Activated CD8-positive, alpha-beta T cell treated with anti-CD3 and anti-CD28 coated beads for 36 hours (primary cell): Measurements from ENCODE around the gene TBC1D13. TPM values are rescaled to one million over a fixed set of nuclear protein-coding genes. Genes with fewer than 3 reads are reported as not detected.

Source experiments
- ATAC-seq: fragments of 200-7000 bp; cut with Tn5 transposase; one replicate; pipeline ENCODE4 v1.10.0; 2021; ENCODE audit warnings: mild to moderate bottlenecking, moderate library complexity
- CTCF ChIA-PET: fragments of 350-600 bp; sonication (Branson Sonifier 250); formaldehyde crosslinking; loops from one replicate; lab custom pipeline; 2021; ENCODE audit warnings: antibody characterized with exemption; lab: Charles Lee
- POLR2A ChIA-PET: fragments of 350-600 bp; sonication (Branson Sonifier 250); formaldehyde crosslinking; loops from one replicate; lab custom pipeline; 2021; ENCODE audit warnings: antibody characterized with exemption; lab: Charles Lee
- DNase-seq: peaks from one replicate; pipeline ENCODE4 v3.0.0-alpha.2; 2020
- H3K27ac Mint-ChIP-seq: one replicate; pipeline ENCODE4 v1.8.0; 2021; ENCODE audit warnings: mild to moderate bottlenecking, mixed read lengths
- H3K27me3 Mint-ChIP-seq: one replicate; pipeline ENCODE4 v1.8.0; 2021; ENCODE audit warnings: mixed read lengths
- H3K36me3 Mint-ChIP-seq: one replicate; pipeline ENCODE4 v1.8.0; 2021; ENCODE audit warnings: low read depth, mixed read lengths
- H3K4me1 Mint-ChIP-seq: one replicate; pipeline ENCODE4 v1.8.0; 2021; ENCODE audit warnings: low read depth, mixed read lengths
- H3K4me3 Mint-ChIP-seq: one replicate; pipeline ENCODE4 v1.8.0; 2021; ENCODE audit warnings: mild to moderate bottlenecking, moderate library complexity, mixed read lengths
- H3K9me3 Mint-ChIP-seq: one replicate; pipeline ENCODE4 v1.8.0; 2021; ENCODE audit warnings: mixed read lengths
- intact Hi-C: fragments of 100-400 bp; cut with micrococcal nuclease; formaldehyde crosslinking; loops from one replicate; pipeline ENCODE4 v1.10.0; 2022
- total RNA-seq, 2 experiments: library from RNA; stranded (reverse); gene quantifications; one replicate each; pipeline ENCODE4 v1.2.3, GENCODE V29; 2021
- TF ChIP-seq, protein P1 (sequence below): fragments of 200-600 bp; IDR thresholded peaks from one replicate; pipeline ENCODE4 v1.8.0; 2022; ENCODE audit warnings: antibody characterized with exemption, mild to moderate bottlenecking

The TBC1D13 gene
- total RNA-seq, 2 experiments from 2014 or later, result 11.7 to 12.5 TPM

DNA sequence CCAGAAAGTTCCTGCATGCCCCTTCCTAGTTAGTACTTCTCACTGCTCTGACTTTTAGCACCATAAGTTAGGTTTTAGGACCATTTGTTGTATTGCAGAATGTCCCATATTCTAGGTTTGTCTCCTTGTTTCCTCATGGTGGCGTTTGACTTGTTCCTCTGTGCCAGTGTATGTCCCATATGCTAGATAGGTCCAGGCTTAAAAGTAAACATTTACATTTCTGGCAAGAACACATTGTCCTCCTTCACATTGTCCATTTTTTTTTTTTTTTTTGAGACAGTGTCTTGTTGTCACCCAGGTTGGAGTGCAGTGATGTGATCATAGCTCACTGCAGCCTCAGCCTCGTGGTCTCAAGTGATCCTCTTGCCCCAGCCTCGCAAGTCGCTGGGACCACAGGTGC lies 15.4 kb downstream of the TBC1D13 start:
- POLR2A ChIA-PET, result interaction anchor here (0.6 kb wide), 1 partner anchor 40 kb away, joined by 3 read pairs; no protein-coding TSS in a partner anchor
- CTCF ChIA-PET, result interaction anchor here (0.7 to 1.7 kb wide), 2 partner anchors 14 to 16 kb away, joined by 3 to 8 read pairs; partner anchors contain the start of gene ENDOG
- H3K27ac Mint-ChIP-seq, result no peak overlapping the region
- H3K4me3 Mint-ChIP-seq, result no peak overlapping the region
- H3K36me3 Mint-ChIP-seq, result peaks cover 12% of the 10 kb centered on the region
- TF ChIP-seq, protein P1, sequence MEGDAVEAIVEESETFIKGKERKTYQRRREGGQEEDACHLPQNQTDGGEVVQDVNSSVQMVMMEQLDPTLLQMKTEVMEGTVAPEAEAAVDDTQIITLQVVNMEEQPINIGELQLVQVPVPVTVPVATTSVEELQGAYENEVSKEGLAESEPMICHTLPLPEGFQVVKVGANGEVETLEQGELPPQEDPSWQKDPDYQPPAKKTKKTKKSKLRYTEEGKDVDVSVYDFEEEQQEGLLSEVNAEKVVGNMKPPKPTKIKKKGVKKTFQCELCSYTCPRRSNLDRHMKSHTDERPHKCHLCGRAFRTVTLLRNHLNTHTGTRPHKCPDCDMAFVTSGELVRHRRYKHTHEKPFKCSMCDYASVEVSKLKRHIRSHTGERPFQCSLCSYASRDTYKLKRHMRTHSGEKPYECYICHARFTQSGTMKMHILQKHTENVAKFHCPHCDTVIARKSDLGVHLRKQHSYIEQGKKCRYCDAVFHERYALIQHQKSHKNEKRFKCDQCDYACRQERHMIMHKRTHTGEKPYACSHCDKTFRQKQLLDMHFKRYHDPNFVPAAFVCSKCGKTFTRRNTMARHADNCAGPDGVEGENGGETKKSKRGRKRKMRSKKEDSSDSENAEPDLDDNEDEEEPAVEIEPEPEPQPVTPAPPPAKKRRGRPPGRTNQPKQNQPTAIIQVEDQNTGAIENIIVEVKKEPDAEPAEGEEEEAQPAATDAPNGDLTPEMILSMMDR, result no peak
- intact Hi-C loops, result no loop called here
- ATAC-seq (no peak), DNase-seq (no peak)
- no peaks in the 10 kb centered on the region for H3K9me3 Mint-ChIP-seq
- H3K27me3 Mint-ChIP-seq, result no peaks in the 10 kb centered on the region
- H3K4me1 Mint-ChIP-seq, result no peaks in the 10 kb centered on the region

DNA sequence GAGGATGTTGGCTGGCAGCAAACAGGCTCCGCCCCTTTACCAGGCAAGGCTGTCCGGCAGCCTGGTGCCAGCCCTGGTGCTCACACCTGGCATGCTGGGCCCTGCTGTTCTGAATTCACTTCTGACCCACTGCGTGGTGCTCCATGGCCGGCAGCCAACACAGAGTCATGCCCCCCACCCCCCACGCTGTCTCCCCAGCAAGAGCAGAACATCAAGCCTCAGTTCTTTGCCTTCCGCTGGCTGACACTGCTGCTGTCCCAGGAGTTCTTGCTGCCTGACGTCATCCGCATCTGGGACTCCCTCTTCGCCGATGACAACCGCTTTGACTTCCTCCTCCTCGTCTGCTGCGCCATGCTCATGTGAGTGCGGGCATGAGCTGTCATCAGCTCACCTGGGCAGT lies 18.6 kb downstream of the TBC1D13 start:
- H3K36me3 Mint-ChIP-seq, result peaks cover 13% of the 10 kb centered on the region
- no peaks in the 10 kb centered on the region for H3K9me3 Mint-ChIP-seq
- DNase-seq, result no peak
- POLR2A ChIA-PET, result no interaction called here
- H3K4me1 Mint-ChIP-seq, result no peaks in the 10 kb centered on the region
- no peak overlapping the region for H3K4me3 Mint-ChIP-seq
- H3K27me3 Mint-ChIP-seq, result no peaks in the 10 kb centered on the region
- CTCF ChIA-PET, result no interaction called here
- no peak overlapping the region for H3K27ac Mint-ChIP-seq
- ATAC-seq, result no peak
- TF ChIP-seq, protein P1, result no peak
- intact Hi-C loops, result no loop called here

DNA sequence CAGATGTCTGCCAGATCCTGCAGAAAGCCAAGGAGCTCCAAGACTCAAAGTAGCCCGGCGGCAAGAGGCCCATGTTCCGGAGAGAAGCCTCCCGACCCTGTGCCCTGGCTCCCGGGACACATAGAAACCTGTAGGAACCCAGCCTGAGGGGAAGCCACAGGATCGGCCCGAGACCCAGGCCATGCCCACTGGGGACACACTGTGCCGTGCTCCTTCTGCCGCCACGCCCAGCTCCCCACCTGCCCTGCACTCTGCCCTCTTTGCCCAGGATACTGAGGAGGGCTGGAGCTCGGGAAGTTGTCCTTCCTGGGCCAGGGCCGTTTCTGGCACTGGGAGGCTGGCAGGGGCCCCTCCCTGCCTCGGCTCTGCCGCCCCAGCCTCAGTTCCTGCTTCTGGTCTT lies 20.8 kb downstream of the TBC1D13 start:
- no peak overlapping the region for H3K27ac Mint-ChIP-seq

DNA sequence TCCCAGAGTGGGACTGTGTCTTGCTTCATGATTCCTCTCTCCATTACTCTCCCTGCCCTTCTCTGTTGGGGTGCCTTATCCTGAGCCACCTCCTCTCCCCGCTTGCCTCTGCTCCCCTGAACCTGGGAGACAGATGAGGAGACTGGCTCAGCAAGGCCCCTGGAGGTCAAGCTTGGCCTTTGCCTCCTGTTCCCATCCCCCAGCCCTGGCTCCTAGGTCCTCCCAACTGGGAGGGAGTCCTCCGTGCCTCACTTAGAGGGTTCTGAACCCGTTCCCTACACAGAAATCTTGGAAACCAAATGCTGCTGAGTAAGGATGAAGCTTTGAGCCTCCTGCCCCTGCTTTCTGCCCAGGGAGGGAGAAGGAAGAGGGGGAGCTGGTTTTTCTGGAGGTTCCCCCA lies 21.5 kb downstream of the TBC1D13 start:
- ATAC-seq, result no peak
- Mint-ChIP-seq H3K4me3 (no peak overlapping the region), H3K27me3 (no peaks in the 10 kb centered on the region), H3K9me3 (no peaks in the 10 kb centered on the region), H3K4me1 (no peaks in the 10 kb centered on the region), H3K36me3 (peaks cover 9% of the 10 kb centered on the region), H3K27ac (peak overlapping the region; percentile 13)
- intact Hi-C loops, result no loop called here
- ChIA-PET POLR2A (interaction anchor here (0.7 to 1.3 kb wide), 3 partner anchors 11 to 84 kb away, joined by 3 read pairs; partner anchors contain the start of gene ZDHHC12), CTCF (interaction anchor here (1.2 to 4.1 kb wide), 2 partner anchors 10 to 119 kb away, joined by 3 to 26 read pairs; partner anchors contain the start of gene ENDOG)
- TF ChIP-seq, protein P1, result no peak
- DNase-seq, result no peak

More for the DNA sequence above, 20.8 kb downstream of the TBC1D13 start:
- no peaks in the 10 kb centered on the region for H3K9me3 Mint-ChIP-seq
- CTCF ChIA-PET, result interaction anchor here (0.7 to 4.1 kb wide), 3 partner anchors 10 to 120 kb away, joined by 3 to 26 read pairs (median 3); partner anchors contain the start of genes ENDOG and PKN3
- no peak overlapping the region for H3K4me3 Mint-ChIP-seq
- no peak for DNase-seq
- TF ChIP-seq, protein P1, result no peak
- intact Hi-C loops, result no loop called here
- H3K27me3 Mint-ChIP-seq, result no peaks in the 10 kb centered on the region
- no peaks in the 10 kb centered on the region for H3K4me1 Mint-ChIP-seq
- POLR2A ChIA-PET, result interaction anchor here (0.8 kb wide), 1 partner anchor 11 kb away, joined by 3 read pairs; no protein-coding TSS in a partner anchor
- ATAC-seq, result no peak
- peaks cover 13% of the 10 kb centered on the region for H3K36me3 Mint-ChIP-seq

DNA sequence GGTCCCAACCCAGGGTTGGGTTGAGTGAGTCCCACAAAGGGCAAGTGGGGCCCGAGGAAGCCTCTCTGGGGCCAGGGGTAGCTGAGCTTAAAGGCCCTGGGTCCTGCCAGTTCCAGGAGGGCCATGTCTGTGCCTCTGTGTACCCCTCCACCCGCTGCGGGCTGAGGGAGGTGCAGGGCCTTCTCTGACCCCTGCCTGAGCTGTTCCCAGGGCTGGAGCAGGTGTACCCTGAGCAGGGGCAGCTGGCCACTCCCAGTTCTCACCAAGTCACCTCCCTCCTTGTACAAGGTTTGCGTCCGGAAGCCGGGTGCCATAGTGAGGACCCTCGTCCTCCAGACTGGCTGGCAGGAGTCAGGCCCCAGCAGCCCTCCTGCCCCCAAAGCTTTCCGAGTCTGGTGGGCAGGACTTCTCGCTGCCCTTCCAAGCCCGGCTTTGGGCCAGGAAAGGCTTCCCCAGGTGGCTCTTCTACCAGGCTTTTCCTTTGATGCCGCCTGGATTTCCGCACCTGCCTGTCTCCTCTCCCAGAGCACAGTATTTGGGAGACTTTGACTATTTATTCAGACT lies 22.1 kb downstream of the TBC1D13 start:
- ATAC-seq, result no peak
- ChIA-PET CTCF (interaction anchor here (4.1 kb wide), 1 partner anchor 9 kb away, joined by 26 read pairs; the partner anchor contains the start of gene ENDOG), POLR2A (interaction anchor here (0.7 to 1.3 kb wide), 2 partner anchors 15 to 85 kb away, joined by 3 read pairs; partner anchors contain the start of gene ZDHHC12)
- TF ChIP-seq, protein P1, result no peak
- Mint-ChIP-seq H3K27ac (no peak overlapping the region), H3K36me3 (peaks cover 8% of the 10 kb centered on the region), H3K27me3 (no peaks in the 10 kb centered on the region), H3K4me1 (no peaks in the 10 kb centered on the region), H3K4me3 (no peak overlapping the region), H3K9me3 (no peaks in the 10 kb centered on the region)
- intact Hi-C loops, result no loop called here
- no peak for DNase-seq
